ENCODE data around the gene CREB5.
A peak's percentile ranks its signal among the peaks of the same experiment; 100 is the strongest.

CREB5 gene

GRCh38 chr7:28724563-28724962, 312.2 kb downstream of the CREB5 start:
- no peak for DNase-seq

DNA sequence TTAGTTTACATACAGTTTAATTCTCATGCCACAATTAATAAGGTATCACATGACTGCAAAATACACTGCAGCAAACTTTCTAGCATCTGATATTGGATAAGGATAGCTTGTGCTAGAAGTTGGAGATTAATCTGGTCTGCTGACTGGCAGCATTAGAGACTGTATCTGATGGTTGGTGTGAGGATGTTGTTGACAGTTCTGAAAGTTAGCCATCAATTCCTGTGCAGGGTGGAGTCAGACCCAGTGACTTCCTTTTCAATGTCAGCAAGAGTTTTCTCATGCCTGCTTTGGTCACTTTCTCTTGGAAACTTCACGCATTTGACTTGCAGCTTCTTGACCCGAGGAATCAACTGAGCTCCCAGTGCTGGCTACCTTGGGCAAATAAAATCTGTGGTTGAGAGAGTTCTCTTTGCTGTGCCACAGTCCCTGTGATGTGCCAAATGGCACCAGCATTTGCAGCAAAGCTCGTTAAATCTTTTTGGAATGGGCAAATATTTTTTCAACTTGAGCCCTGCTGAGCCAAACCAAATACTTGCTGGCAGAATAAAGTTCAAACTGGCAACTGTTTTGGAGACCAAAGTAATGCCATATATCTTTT, 312.8 kb downstream of the CREB5 start:
- DNase-seq = no peak

- no peak for DNase-seq
Measured at GRCh38 chr7:28725911-28726310, 313.6 kb downstream of the CREB5 start.

DNA sequence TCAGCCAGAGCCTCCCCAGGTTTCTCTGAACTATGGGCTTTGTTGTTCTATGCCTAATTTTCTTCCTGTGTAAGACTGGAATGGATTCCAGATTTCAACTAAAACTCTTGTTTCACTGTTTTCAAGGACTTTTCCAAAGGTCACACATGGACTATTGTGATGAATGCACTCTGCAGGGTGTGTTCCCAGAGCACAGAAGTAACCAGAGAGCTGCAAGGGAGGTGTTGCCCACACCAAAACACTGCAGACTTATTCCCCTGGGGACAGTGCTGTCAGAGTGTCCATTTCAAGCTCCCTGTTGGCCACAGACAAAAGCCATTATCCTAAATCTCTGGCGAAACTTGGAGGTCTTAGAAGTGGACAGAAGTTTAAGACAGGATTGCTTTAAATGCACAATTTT, 314.2 kb downstream of the CREB5 start:
- no peak for DNase-seq

- DNase-seq = no peak
Measured at GRCh38 chr7:28729281-28729680, 317.0 kb downstream of the CREB5 start.

DNA sequence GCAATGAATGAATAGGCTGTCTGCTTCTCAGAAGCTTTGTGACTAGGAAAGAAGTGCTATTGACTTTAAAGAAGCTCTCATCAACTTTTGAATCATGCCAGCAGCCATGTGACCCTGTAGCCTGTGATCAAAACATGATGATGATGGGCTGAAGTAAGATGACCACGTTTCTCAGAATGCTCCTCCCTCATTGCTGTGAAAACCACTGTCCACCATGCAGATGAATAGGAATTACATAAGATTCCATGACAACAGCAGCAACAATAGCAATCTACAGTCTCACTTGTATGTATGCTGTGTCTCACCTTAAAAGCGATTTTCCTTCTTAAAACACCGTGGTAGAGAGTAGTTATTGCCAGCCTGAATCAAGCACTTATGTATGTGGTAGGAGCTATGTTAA, 317.4 kb downstream of the CREB5 start:
- DNase-seq = no peak

DNA sequence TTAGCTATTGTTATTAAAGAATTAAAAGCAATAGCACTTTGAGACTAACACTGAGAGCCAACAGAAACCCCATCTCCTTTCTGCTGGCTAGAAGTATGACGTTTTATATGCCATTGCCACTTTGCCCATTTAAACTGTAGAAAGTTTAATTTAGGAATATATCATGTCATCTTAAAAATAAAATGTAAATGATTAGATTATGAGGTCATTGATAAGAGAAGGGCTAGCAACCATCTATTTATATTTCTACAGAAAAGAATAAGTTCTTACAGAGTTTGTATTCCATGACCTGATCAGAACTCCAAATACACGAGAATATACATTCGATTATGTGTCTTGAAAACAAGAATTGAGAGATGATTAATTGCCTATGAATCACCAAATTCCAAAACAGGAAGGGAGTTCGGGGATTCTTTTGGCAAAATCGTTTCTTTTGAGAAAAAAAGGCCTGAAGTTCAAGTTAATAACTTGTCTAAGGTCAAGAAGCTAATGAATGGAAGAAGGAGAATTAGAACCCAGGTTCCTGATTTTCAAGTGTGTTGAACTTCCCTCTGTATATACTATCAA, 318.9 kb downstream of the CREB5 start:
- no peak for DNase-seq

DNA sequence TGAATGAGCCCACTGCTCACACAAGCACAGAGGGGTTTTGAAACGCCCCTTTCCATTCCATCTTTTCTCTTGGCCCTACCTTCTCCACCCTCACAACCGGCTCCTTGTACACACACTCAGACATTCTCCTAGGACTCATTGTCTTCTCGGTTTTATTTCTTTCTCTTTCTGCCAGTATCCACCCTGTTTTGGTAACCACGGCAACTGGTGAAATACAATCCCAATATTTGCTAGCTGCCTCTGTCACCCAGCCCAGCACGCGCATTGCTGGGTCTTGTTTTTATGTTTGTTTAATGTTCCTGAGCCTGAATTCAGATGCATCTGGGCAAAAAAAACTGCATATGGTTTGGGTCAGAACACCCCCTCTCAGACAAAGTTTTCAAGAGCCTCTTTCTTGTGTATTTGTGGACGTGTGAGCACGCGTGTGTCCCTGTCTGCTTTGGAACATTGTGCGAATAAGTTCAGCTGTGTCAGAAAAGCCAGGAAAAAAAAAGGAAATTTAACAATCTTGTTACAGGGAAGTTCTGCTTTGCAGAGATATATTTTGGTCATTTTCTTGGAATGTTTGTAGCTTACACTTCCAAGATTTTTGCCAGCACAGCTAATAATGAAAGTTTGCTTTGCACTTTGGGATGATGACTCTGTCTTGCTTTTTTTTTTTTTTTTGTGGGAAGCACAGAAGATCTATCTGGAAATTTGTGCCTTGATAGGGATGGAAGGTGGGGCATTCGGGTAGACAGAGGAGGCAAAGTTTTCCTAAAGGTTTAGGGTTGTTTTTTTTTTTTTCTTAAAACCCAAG, 320.0 kb downstream of the CREB5 start:
- DNase-seq = no peak

DNA sequence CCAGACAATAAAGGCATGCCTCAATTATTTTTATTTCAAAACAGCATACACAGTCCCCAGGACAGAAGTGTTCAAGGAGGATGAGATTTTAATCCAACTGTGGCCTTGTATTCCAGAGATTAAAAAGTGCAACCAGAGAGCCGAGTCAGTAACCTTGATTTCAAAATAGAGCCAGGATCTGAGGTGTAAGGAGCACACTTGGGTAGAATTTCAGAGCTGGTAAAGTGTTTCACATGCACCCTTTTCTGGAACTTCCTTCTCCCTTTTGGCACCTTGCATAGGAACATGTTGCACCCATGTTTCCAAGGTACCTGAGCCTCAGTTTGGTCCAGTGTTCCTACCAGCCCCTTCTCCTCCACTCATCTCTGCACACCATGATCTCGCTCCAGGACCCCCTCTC, 320.7 kb downstream of the CREB5 start:
- no peak for DNase-seq

- DNase-seq = no peak
Measured at GRCh38 chr7:28738412-28738811, 326.1 kb downstream of the CREB5 start.

DNA sequence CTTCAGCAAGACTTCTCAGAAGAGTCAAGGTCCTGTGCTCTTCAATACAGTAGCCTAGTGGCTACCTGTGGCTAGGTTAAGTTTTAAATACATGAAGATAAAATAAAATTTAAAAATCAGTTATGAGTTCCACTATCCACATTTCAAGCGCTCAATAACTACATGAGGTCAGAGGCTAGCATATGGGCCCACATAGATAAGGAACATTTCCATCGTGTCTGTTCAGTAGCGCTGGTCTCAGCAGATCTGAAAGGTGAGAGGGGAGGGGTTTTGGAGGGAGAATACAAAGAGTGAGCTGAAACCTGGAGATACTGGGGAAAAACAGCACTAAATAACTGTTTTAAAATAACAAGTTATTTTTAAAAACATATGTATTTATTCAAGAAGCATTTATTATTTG, 326.8 kb downstream of the CREB5 start:
- no peak for DNase-seq

DNA sequence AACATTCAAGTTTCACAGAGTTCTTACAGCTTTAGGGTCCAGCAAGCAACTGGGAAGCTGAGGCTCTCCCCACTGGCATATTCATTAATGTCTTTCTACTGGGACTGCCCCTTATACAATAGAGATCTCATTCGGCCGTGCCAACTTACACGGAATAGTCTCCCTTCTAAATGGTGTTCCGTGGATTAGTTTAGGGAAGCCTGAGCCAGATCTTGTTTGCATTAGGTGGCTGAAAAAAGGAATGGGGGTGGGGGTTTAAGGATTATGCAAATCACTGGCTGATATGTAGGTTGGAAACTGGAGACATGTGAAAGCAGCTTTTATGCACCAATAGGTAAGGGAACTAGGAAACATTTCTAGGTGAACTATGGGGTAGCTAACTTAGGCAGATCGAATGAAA, 327.5 kb downstream of the CREB5 start:
- DNase-seq = no peak

GRCh38 chr7:28744951-28745350, 332.6 kb downstream of the CREB5 start:
- DNase-seq = no peak

DNA sequence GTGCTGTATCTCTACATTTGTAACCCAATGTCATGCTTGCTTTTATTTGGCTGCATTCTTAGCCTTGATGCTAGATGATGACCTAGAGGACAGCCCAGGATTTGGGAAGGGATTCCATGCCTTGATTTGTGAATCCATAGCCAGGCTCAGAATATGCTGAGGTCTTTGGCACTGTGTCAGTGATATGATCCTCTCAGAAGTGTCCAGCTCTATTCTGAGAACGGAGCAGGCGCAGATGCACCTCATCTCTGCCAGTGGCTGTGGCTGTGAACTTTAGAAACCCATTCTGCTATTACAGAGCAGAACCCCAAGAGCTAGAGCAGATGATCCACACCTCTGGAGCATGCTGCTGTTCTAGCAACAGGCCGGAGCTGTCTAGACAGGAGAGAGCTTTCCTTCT, 333.0 kb downstream of the CREB5 start:
- DNase-seq = no peak

- DNase-seq = no peak
Measured at GRCh38 chr7:28747404-28747803, 335.1 kb downstream of the CREB5 start.

DNA sequence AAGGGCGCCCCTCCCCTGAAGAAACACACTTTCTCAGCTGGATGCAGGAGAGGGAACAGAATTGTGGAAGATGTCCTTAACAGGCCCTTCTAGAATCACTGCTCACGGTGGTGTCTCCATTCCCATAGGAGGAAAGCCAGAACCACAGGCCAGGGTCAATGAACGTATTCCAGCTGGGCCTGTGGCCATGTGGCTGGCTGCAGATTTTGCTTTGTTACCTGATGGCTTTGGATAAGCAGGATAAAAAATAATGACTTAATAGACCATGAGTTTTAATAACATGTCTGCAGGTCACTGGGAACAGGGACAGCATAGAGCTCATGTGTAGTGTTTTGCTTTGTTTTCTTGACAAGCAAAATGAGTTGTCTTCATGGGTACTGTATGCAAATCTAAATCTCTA, 335.5 kb downstream of the CREB5 start:
- no peak for DNase-seq

DNA sequence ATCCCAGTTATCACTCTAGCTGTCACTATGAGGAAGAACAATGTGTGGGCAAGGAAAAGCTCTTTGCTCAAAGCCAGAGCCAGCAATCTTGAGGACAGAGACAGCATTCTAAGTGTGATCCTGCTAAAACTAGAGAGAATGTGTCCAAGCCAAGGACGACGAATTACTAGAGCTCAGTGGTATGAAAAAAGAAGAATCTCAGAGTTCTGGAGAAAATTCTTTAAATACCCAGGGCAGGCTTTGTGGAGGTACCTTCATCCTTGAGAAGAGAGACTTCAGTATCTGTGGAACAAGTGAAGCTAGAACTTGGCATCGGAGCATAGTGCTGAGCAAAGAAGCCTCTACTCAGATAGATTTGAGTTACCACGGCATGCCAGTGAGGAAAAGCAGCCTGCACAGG, 336.0 kb downstream of the CREB5 start:
- DNase-seq = no peak

DNA sequence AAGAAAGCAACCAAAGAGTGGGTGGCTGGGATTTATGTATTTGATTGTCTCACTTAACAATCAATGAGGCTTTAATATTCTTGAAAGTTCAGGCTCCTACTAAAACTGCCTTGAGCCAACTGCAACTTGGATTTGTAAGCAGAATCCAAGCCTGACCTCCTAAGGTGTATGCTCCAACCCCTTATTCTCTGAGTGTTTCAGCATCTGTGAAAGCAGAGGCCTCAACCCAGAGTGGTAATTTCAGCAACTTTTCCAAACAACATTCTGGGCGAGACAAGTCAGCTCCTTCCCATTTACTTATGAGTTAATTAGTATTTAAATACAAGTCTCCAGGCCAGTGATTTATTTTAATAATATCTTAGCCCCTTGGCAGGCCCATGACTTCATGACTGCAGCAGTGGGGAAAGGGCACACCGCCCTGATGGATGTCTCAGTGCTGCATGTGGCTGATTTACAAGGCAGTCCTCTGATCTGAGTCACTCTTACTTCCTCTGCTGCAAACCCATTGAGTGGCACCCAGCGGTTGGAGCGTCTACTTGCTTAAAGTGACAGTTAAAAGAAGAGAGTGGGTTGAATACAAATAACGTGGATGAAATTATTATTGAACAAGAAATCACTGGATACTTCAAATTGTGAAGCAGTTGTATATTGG, 336.7 kb downstream of the CREB5 start:
- peak; percentile 16 for DNase-seq

DNA sequence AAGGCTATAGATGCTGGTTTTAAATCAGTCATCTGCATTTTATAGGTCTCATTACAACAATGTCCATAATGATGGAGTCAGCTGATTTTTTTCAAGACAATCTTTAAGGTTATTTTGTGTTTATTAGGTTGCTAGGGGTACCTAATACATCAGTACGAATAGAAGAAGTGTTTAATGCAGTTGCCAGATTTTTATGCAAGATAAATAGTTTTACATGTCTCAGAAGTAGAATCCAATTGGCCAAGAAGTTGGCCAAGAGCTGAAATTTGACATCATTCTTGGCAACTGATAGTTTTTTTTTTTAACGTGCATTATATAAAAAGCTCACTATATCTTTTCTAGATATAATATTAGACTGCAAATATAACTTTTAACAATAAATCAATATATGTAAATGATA, 337.3 kb downstream of the CREB5 start:
- DNase-seq = no peak

GRCh38 chr7:28750981-28751380, 338.7 kb downstream of the CREB5 start:
- DNase-seq = no peak

DNA sequence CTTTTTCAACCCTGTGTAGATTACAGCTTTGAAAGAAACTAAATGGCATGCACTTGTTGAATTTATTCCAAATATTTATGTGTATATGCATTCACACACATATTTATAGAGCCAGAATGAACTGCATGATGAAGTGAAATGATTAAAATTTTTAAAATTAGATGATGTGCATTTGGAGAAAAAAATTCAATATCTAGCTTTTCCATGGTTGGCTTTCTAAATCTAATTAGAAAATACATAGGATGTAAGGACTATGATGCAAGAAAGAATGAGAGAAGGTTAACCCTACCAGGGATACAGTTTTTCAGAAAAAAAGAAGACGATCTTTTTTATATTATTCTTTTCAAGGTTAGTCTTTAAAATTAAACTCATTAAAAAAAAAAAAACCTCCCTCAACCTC, 341.3 kb downstream of the CREB5 start:
- no peak for DNase-seq

DNA sequence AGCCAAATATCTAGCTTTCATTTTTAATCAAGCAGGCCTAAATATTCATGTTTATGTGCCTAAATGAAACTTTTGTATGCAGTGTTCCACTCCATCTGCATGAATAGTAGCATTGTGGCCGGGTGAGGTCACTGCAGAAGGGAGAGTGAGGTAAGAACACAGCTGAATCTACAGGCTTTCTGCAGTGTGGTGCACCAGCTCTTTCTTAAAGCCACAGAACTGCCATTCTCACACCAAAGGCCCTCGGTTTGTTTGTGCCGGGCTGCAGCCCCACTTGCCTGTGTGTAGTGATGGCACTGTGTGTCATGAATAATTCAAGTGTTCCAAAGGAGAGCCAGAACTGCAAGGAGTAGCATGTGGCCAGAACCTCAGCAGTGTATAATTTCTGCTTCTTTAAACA, 341.7 kb downstream of the CREB5 start:
- DNase-seq = no peak

DNA sequence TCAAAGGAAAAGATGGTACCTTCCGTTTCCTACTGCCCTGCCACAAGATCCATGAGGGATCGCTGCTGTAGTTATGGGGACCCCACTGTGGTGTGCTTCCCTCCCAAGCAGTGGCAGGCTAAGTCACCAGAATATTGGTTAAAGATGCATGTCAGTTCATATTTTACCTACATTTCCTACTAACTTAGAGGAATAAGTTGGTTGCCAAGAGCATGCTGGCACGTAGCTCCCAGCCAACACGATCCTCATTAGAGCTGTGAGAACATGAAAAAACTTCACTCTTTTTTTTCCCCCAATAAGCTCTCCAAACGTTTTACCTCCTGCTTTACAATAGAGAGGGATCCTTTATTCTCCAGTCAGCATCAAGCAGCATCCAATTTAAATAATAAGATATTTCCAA, 342.1 kb downstream of the CREB5 start:
- no peak for DNase-seq

GRCh38 chr7:28755255-28755654, 342.9 kb downstream of the CREB5 start:
- DNase-seq = no peak

All from GDM1 (cell line).